Hippocampal formation (tissue), 2 donors: Measurements from ENCODE around the gene ACP2.
A peak's percentile ranks its signal among the peaks of the same experiment; 100 is the strongest.

Source experiments
- DNase-seq, 2 donors: peaks; one replicate each; lab custom pipeline; 2025; lab: John Stamatoyannopoulos, UW

Gene ACP2

GRCh38 chr11:47248664-47249377 lies at the start of gene ACP2:
ACP2 (minus strand) TSS chr11:47248814; CDS start chr11:47248789, 25 bp downstream.
- DNase-seq, result peak; percentile 85

- DNase-seq, result no peak
These were observed 47.4 kb upstream of the ACP2 start for GRCh38 chr11:47296045-47296444.

DNA sequence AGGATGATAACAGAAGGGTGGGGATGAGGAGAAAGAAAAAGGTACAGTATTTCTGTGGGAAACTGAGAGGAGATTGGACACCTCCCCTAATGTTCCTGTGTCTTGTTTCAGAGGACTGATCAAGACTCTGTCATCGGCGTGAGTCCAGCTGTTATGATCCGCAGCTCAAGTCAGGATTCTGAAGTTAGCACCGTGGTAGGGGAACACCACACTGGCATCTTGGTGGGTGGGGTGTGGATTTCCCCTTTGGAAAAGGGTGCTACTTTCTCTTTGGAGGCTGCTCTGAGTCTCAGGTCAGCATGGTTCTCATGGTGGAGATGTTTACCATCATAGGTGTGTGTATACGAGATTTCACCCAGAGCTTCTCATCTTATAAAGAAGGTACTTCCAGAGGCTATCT lies 46.8 kb upstream of the ACP2 start:
- DNase-seq, result no peak

- no peak for DNase-seq
These were observed 41.2 kb upstream of the ACP2 start for GRCh38 chr11:47289856-47290255.

DNA sequence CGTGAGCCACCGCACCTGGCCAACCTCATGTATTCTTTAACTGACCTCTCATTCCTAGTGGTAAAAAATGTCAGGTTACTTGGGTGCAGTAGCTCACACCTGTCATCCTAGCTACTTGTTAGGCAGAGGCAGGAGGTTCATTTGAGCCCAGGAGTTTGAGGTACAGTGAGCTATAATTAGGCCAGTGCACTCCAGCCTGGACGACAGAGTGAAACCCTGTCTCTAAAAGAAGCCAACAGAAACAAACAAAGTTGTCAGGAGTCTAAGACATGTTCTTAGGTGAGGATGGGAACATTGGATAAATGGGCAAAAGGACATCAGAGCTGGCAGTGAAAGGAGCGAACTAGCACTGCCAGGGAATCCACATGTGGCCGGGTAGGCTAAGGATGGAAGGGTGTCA lies 39.5 kb upstream of the ACP2 start:
- DNase-seq, result no peak

DNA sequence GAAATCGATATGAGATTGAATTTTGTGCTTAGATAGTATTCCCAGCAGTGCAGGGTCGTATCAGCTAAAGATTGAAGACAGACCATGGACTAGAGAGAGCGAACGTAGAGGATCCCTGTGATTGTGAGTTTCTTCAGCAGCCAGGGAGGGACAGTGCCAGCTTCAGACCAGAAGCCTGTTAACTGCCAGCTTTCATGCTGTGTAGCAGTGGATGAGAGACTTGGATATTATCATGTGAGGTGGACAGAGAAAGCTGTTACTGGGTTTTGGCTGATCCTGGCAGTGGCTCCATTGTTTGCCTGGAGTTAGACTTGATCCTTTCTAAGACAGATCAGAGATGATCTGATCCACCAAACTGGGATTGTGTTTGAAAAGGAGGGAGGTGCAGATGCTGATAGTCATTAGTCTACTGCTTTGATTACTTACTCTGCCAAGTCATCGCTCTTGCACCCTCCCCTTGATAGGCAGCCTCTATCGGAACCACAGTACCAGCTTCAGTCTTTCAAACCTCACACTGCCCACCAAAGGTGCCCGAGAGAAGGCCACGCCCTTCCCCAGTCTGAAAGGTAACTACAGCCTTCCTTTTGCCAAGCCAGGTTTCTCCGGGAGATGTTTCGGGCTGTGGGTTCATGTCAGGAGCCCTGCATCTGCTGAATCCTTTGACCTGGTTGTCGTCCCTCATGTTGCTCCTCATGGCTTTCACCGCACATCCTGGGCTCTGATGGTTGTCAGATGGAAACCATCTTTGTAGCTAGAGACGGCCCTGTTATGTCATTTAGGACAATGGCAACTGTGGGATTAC lies 37.6 kb upstream of the ACP2 start:
- DNase-seq, result no peak

DNA sequence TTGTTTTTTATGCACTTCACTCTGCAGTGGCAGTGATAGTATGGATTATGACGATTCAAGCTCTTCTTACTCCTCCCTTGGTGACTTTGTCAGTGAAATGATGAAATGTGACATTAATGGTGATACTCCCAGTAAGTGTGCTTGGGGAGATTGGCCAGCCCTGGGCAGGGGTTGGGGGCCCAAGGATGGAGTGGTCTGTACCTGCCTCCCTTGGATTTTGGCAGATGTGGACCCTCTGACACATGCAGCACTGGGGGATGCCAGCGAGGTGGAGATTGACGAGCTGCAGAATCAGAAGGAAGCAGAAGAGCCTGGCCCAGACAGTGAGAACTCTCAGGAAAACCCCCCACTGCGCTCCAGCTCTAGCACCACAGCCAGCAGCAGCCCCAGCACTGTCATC lies 35.5 kb upstream of the ACP2 start:
- no peak for DNase-seq

DNA sequence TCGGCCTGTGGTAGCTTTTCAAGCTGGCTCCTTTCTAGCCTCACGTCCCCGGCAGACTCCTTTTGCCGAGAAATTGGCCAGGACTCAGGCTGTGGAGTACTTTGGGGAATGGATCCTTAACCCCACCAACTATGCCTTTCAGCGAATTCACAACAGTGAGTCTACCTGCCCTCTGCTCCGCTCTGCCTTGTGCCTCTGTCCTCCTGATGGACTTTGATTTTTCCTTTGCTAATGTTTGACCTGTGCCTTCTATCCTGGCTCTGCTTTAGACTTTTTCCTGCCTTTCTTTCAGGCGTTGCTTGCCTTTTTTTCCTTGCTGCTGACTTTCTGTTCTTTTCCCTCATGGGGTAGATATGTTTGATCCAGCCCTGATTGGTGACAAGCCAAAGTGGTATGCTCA lies 33.8 kb upstream of the ACP2 start:
- no peak for DNase-seq

- DNase-seq, result no peak
These were observed 32.2 kb upstream of the ACP2 start for GRCh38 chr11:47280860-47281259.

- no peak for DNase-seq
These were observed 31.5 kb upstream of the ACP2 start for GRCh38 chr11:47280099-47280498.

DNA sequence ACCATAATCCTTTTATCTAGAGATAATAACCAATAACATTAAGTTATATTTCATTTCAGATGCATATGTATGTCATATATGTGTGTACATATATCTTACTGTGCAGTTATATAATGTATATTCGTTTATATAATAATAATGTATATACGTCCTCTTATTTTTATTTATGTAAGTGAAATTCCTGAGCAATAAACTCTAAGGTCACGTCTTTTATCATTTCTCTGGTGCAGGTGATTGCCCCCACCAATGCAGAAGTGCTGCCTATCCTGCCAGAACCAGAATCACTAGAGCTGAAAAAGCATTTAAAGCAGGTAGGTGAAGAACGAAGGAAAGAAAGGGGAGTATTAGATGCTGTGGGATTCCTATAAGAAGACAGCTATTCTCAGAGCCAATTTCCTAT lies 30.2 kb upstream of the ACP2 start:
- no peak for DNase-seq

DNA sequence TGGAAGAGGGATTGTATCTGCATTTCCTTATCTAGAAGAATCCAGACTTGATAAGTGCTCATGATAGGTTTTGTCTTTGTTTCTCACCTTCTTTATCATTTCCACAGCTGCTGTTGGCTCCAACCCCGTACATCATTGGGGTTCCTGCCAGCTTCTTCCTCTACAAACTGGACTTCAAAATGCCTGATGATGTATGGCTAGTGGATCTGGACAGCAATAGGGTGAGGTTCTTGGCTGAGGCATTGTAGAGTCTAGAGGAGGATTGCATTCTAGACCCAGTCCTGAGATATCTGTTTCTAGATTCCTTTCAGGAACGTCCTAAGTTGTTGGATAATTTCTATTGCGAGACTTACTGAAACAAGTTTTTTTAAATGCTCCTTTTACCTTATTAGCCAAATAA lies 29.4 kb upstream of the ACP2 start:
- no peak for DNase-seq

GRCh38 chr11:47276923-47277322 lies 28.3 kb upstream of the ACP2 start:
- DNase-seq, result no peak

DNA sequence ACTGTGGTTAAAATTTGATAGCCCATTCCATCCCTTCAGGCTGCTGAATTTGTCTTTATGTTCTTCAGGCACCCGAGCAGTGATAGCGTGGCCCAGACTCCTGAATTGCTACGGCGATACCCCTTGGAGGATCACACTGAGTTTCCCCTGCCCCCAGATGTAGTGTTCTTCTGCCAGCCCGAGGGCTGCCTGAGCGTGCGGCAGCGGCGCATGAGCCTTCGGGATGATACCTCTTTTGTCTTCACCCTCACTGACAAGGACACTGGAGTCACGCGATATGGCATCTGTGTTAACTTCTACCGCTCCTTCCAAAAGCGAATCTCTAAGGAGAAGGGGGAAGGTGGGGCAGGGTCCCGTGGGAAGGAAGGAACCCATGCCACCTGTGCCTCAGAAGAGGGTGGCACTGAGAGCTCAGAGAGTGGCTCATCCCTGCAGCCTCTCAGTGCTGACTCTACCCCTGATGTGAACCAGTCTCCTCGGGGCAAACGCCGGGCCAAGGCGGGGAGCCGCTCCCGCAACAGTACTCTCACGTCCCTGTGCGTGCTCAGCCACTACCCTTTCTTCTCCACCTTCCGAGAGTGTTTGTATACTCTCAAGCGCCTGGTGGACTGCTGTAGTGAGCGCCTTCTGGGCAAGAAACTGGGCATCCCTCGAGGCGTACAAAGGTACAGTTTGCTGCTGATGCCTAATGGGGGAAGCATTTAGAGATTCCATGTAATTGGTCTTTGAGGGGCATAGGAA lies 26.1 kb upstream of the ACP2 start:
- DNase-seq, result no peak

DNA sequence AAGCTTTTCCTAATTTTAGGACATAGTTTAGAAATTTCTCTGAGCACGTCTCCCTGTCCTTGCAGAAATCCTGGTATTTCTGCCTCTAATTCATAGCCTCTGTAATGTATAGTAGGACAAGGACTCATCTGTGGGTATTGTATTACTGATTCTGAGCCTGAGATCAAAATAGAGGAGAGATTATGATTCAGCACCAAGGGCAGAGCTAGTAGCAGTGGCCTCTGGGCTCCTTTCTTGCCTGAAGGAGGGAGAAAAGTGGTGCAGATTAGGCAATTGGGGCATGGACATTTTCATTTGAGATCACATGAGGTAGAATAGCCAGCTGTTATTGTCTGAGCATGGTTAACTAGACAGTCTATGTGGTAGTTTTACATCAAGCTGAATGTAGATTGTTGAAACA lies 24.1 kb upstream of the ACP2 start:
- DNase-seq, result no peak

- peak in 1 of 2 donors; percentile 36 for DNase-seq
These were observed 23.5 kb upstream of the ACP2 start for GRCh38 chr11:47271961-47272661.

- no peak for DNase-seq
These were observed 22.7 kb upstream of the ACP2 start for GRCh38 chr11:47271328-47271727.

DNA sequence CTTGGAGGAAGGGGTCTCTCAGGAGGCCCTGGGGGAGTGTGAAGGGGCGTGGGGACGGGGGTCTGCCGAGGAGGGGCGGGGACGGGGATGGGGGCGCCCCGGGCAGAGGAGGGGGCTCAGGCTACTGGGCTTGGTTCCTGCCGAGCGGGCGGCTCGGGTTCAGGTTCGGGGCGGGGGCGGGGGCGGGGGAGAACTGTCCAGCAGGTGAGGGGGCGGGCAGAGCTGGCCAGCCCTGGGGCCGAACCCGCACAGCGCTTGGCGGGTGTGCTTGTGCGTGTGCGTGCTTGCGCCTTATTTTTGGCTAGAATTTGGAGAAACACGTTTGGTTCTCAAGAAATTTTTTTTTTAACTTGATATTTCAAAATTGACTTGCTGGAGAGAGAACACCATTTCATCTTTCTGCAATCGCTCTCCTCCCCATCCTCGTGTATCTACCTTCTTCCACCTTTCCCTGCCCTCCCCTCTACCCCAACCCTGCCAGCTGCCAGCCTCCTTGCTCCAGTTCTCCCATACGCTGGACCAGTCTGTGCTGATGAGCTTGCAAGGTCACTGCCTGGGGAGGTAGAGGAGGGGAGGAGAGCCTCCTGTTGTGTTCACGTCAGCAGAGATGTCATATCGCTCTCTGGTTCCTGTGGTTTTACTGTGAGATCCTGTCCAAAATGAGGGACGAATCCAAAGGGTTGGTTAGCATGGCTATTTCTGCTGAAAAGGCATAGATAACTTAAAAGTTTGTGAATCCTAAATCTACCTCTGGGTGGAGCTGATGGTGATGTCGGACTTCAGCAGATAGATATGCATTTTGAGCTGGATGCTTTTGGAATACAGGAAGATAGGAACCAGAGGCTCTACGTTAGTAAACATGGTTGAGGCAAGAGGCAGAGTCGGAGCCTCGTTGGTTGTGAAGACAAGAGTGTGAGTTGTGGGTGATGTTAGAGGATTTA lies 22.0 kb upstream of the ACP2 start:
- peak in 1 of 2 donors; percentile 47 for DNase-seq

- DNase-seq, result peak; percentile 70 to 89
These were observed 21.3 kb upstream of the ACP2 start, which contains the start of gene MADD for GRCh38 chr11:47269829-47270305. MADD (plus strand) TSS chr11:47270133.

- peak; percentile 78 to 89 for DNase-seq
These were observed 20.6 kb upstream of the ACP2 start for GRCh38 chr11:47269002-47269828.
